Pancreas (tissue), 10 donors: ENCODE results near the gene CLEC11A. TPM values are rescaled to one million over a fixed set of nuclear protein-coding genes. Genes with fewer than 3 reads are reported as not detected.
"Not testable (repeated sequence)": the region's sequence is repeated elsewhere in the genome, so short reads cannot be mapped to it uniquely, and the experiment has no call there.

Experiments used
- ATAC-seq, 4 donors: fragments of 200-7000 bp; cut with Tn5 transposase; one replicate each; pipeline versions ENCODE4 v1.8.0 to v1.9.1; 2020; ENCODE audit warnings: mild to moderate bottlenecking in 4 of 4, moderate library complexity in 4 of 4
- DNase-seq, 6 donors: peaks; one replicate each; pipeline ENCODE4 v3.0.0-alpha.2; 2020
- FAIRE-seq: peaks from 2 replicates; lab custom pipeline; 2012; peaks lifted over from hg19 to GRCh38; lab: Jason Lieb, UNC
- H3K27ac ChIP-seq, 4 donors: fragments of 200-600 bp; sonication (generic); 1 replicate in 3 of 4; 2 replicates in 1 of 4; pipeline versions ENCODE4 v1.5.0 to v1.8.0; 2020
- H3K27me3 ChIP-seq, 4 donors: fragments of 200-600 bp; one replicate each; pipeline ENCODE4 v1.8.0; 2021
- H3K36me3 ChIP-seq, 3 donors: fragments of 200-600 bp; sonication (generic) in 1 of 3; one replicate each; pipeline versions ENCODE4 v1.5.0 to v1.8.0; 2020 to 2021
- H3K4me1 ChIP-seq, 3 donors: fragments of 200-600 bp; one replicate each; pipeline ENCODE4 v1.8.0; 2021
- H3K4me3 ChIP-seq, 4 donors: fragments of 200-600 bp; sonication (generic) in 2 of 4; one replicate each; pipeline versions ENCODE4 v1.5.0 to v1.8.0; 2020 to 2021
- H3K9me3 ChIP-seq, 4 donors: fragments of 200-600 bp; one replicate each; pipeline ENCODE4 v1.8.0; 2021
- CTCF ChIP-seq, 4 donors: fragments of 200-600 bp; sonication (generic) in 3 of 4; IDR thresholded peaks; one replicate each; pipeline versions ENCODE4 v1.5.0 to v1.8.0; 2021; ENCODE audit warnings: antibody characterized with exemption in 4 of 4
- WGBS, 2 donors: extraction: QIAGEN DNeasy Blood & Tissue Kit; methylation state at CpG; one replicate each; pipeline ENCODE4 v1.1.7; 2013; 5-methylcytosine and 5-hydroxymethylcytosine counted together
- intact Hi-C, 3 donors: fragments of 100-400 bp; cut with DNase I; formaldehyde crosslinking; loops; one replicate each; pipeline versions ENCODE4 v1.11.1 to v1.14.2; 2022
- polyA plus RNA-seq, 2 donors: library from polyadenylated mRNA; stranded (reverse); fragments of 200-250 nt; gene quantifications; one replicate each; pipeline ENCODE4 v1.2.3, GENCODE V29; 2013
- total RNA-seq, 6 donors: library from RNA; stranded (reverse); fragmentation: NEBNext Ultra II Directional in 4 of 6; extraction: Animal tissue kit (Norgen Biotek cat#: 25700) in 4 of 6; gene quantifications; one replicate each; pipeline versions ENCODE4 v1.2.1 to v1.2.4, GENCODE V29; 2021 to 2023
- donor health status: healthy with polysubstance abuse.
- donor health status: DM: no; HTN: no; CAD: no; lungs with moderate emphysema.
- donor health status: DM: no; HTN: no; CAD: no.
- donor health status: control.
- donor health status: control.
- donor health status: Bipolar disorder and iron deficiency.
- donor health status: DM: yes; HTN: yes; CAD: no.
- donor health status: DM: no; HTN: no; CAD: no.
- donor health status: DM: no; HTN: no; CAD: no.
- donor health status: DM: yes; HTN: yes; CAD: no.

The CLEC11A gene
- total and polyA plus RNA-seq, 8 donors, result 1.3 to 14.6 (median 4.1) TPM

- Histone ChIP-seq H3K36me3 (no peaks in the 10 kb centered on the region), H3K9me3 (no peaks in the 10 kb centered on the region), H3K27ac (no peak overlapping the region), H3K4me3 (no peak overlapping the region), H3K27me3 (peaks cover 0 to 17% (median 0%) of the 10 kb centered on the region in 4 donors), H3K4me1 (no peaks in the 10 kb centered on the region)
- intact Hi-C loops, result no loop called here
- DNase-seq, result no peak
- ATAC-seq, result no peak
- 38 to 47% methylated on average over 18 of the region's 18 CpGs for WGBS, 2 donors
- TF ChIP-seq CTCF (IDR thresholded peaks at IDR 0.05), result no peak
- FAIRE-seq, result no peak
Observed at GRCh38 chr19:50741179-50741933, 18.2 kb downstream of the CLEC11A start.

GRCh38 chr19:50743537-50743936 lies 20.4 kb downstream of the CLEC11A start:
- no peak for FAIRE-seq
- no peak for DNase-seq
- TF ChIP-seq CTCF (IDR thresholded peaks at IDR 0.05), result no peak
- intact Hi-C loops, result no loop called here
- WGBS, 2 donors, result 69 to 80% methylated on average over 6 of the region's 6 CpGs
- no peak overlapping the region for H3K4me3 ChIP-seq
- H3K27me3 ChIP-seq, result peaks cover 0 to 20% (median 0%) of the 10 kb centered on the region in 4 donors
- H3K4me1 ChIP-seq, result no peaks in the 10 kb centered on the region
- no peak for ATAC-seq
- H3K9me3 ChIP-seq, result no peaks in the 10 kb centered on the region
- H3K27ac ChIP-seq, result no peak overlapping the region
- no peaks in the 10 kb centered on the region for H3K36me3 ChIP-seq

GRCh38 chr19:50745221-50745620 lies 22.1 kb downstream of the CLEC11A start:
- Histone ChIP-seq H3K27ac (no peak overlapping the region), H3K9me3 (no peaks in the 10 kb centered on the region), H3K4me3 (no peak overlapping the region), H3K27me3 (peaks cover 0 to 8% (median 0%) of the 10 kb centered on the region in 4 donors), H3K4me1 (no peaks in the 10 kb centered on the region), H3K36me3 (no peaks in the 10 kb centered on the region)
- WGBS, 2 donors, result 58 to 70% methylated on average over 10 of the region's 10 CpGs
- FAIRE-seq (no peak), ATAC-seq (no peak), DNase-seq (no peak)
- TF ChIP-seq CTCF (IDR thresholded peaks at IDR 0.05), result no peak
- intact Hi-C loops, result no loop called here

- 73 to 85% methylated on average over 14 of the region's 14 CpGs for WGBS, 2 donors
- H3K9me3 ChIP-seq, H3K27ac ChIP-seq, H3K4me3 ChIP-seq, H3K27me3 ChIP-seq, H3K36me3 ChIP-seq, H3K4me1 ChIP-seq, intact Hi-C loops, ATAC-seq, DNase-seq, FAIRE-seq: not testable (repeated sequence)
Observed at GRCh38 chr19:50747141-50747540, 24.0 kb downstream of the CLEC11A start.

GRCh38 chr19:50749490-50749889 lies 26.3 kb downstream of the CLEC11A start:
- FAIRE-seq (no peak), ATAC-seq (no peak), DNase-seq (no peak)
- TF ChIP-seq CTCF (IDR thresholded peaks at IDR 0.05), result no peak
- no peaks in the 10 kb centered on the region for H3K4me1 ChIP-seq
- intact Hi-C loops, result no loop called here
- H3K4me3 ChIP-seq, result no peak overlapping the region
- peaks cover 0 to 5% (median 0%) of the 10 kb centered on the region in 4 donors for H3K27me3 ChIP-seq
- 36 to 53% methylated on average over 6 of the region's 6 CpGs for WGBS, 2 donors
- H3K27ac ChIP-seq, result no peak overlapping the region
- no peaks in the 10 kb centered on the region for H3K9me3 ChIP-seq
- H3K36me3 ChIP-seq, result no peaks in the 10 kb centered on the region
